ENCODE measurements around the gene JRKL. TPM values are rescaled to one million over a fixed set of nuclear protein-coding genes. Genes with fewer than 3 reads are reported as not detected.
"Not testable (repeated sequence)": the region's sequence is repeated elsewhere in the genome, so short reads cannot be mapped to it uniquely, and the experiment has no call there.

JRKL gene
- total RNA-seq, 3 donors from 2014 or later: 9.4 to 9.9 (median 9.8) TPM

GRCh38 chr11:96394773-96395172 is 5.0 kb downstream of the JRKL start:
- Histone ChIP-seq H3K4me3 (no peak overlapping the region), H3K9me3 (no peaks in the 10 kb centered on the region), H3K4me1 (ENCODE audit: low read depth) (no peaks in the 10 kb centered on the region), H3K36me3 (ENCODE audit: low read depth) (no peaks in the 10 kb centered on the region)
- DNase-seq: no peak
- intact Hi-C loops (cut with DNase I, micrococcal nuclease): no loop called here
- TF ChIP-seq CTCF (IDR thresholded peaks at IDR 0.05): no peak
- no peak for ATAC-seq

- ATAC-seq (no peak), DNase-seq (no peak)
- Histone ChIP-seq H3K9me3 (no peaks in the 10 kb centered on the region), H3K4me3 (no peak overlapping the region), H3K4me1 (ENCODE audit: low read depth) (no peaks in the 10 kb centered on the region), H3K36me3 (ENCODE audit: low read depth) (no peaks in the 10 kb centered on the region)
- no peak for TF ChIP-seq CTCF (IDR thresholded peaks at IDR 0.05)
- intact Hi-C loops (cut with DNase I, micrococcal nuclease): no loop called here
Observed at GRCh38 chr11:96396637-96397036, 6.8 kb downstream of the JRKL start.

GRCh38 chr11:96397863-96398262 is 8.1 kb downstream of the JRKL start:
- no peak for TF ChIP-seq CTCF (IDR thresholded peaks at IDR 0.05)
- ATAC-seq: no peak
- intact Hi-C loops (cut with DNase I, micrococcal nuclease): no loop called here
- Histone ChIP-seq H3K4me1 (ENCODE audit: low read depth) (no peaks in the 10 kb centered on the region), H3K9me3 (no peaks in the 10 kb centered on the region), H3K4me3 (no peak overlapping the region), H3K36me3 (ENCODE audit: low read depth) (no peaks in the 10 kb centered on the region)
- no peak for DNase-seq

- ATAC-seq (no peak), DNase-seq (no peak)
- Histone ChIP-seq H3K9me3 (no peaks in the 10 kb centered on the region), H3K4me1 (ENCODE audit: low read depth) (no peaks in the 10 kb centered on the region), H3K4me3 (no peak overlapping the region), H3K36me3 (ENCODE audit: low read depth) (no peaks in the 10 kb centered on the region)
- intact Hi-C loops (cut with DNase I, micrococcal nuclease): no loop called here
- no peak for TF ChIP-seq CTCF (IDR thresholded peaks at IDR 0.05)
Observed at GRCh38 chr11:96400697-96401096, 10.9 kb downstream of the JRKL start.

- H3K9me3 ChIP-seq; H3K4me3 ChIP-seq; intact Hi-C loops (cut with DNase I, micrococcal nuclease); H3K4me1 ChIP-seq (ENCODE audit: low read depth); H3K36me3 ChIP-seq (ENCODE audit: low read depth); ATAC-seq: not testable (repeated sequence)
- DNase-seq: peak in 1 of 3 donors; percentile 45
Observed at GRCh38 chr11:96411412-96411811, 21.6 kb downstream of the JRKL start.

GRCh38 chr11:96412761-96413381 is 23.1 kb downstream of the JRKL start:
- intact Hi-C loops (cut with DNase I, micrococcal nuclease): no loop called here
- H3K36me3 ChIP-seq (ENCODE audit: low read depth): no peaks in the 10 kb centered on the region
- TF ChIP-seq CTCF (IDR thresholded peaks at IDR 0.05): no peak
- no peaks in the 10 kb centered on the region for H3K4me1 ChIP-seq (ENCODE audit: low read depth)
- DNase-seq: no peak
- ATAC-seq: peak; percentile 27
- no peaks in the 10 kb centered on the region for H3K9me3 ChIP-seq
- no peak overlapping the region for H3K4me3 ChIP-seq
